Mesothelial cell of epicardium (in vitro differentiated cells): ENCODE measurements around the gene ANAPC7. TPM values are rescaled to one million over a fixed set of nuclear protein-coding genes. Genes with fewer than 3 reads are reported as not detected.
"Not testable (repeated sequence)": the region's sequence is repeated elsewhere in the genome, so short reads cannot be mapped to it uniquely, and the experiment has no call there.

Source experiments
- DNase-seq, 2 experiments: peaks; one replicate each; pipeline ENCODE4 v3.0.0; 2021; ENCODE audit warnings: low spot score in 2 of 2; ENCODE audit not compliant: unreplicated experiment in 2 of 2
- H3K27ac Mint-ChIP-seq: 2 replicates; pipeline ENCODE4 v1.8.0; 2021; ENCODE audit warnings: mixed read lengths
- H3K27me3 Mint-ChIP-seq: 2 replicates; pipeline ENCODE4 v1.8.0; 2021; ENCODE audit warnings: low read depth, mixed read lengths
- H3K36me3 Mint-ChIP-seq: 2 replicates; pipeline ENCODE4 v1.8.0; 2021; ENCODE audit warnings: mixed read lengths
- H3K4me1 Mint-ChIP-seq: 2 replicates; pipeline ENCODE4 v1.8.0; 2021; ENCODE audit warnings: mixed read lengths
- H3K4me3 Mint-ChIP-seq: 2 replicates; pipeline ENCODE4 v1.8.0; 2021; ENCODE audit warnings: mild to moderate bottlenecking, moderate library complexity, mixed read lengths
- H3K9me3 Mint-ChIP-seq: 2 replicates; pipeline ENCODE4 v1.8.0; 2021; ENCODE audit warnings: mixed read lengths
- total RNA-seq: library from RNA; stranded (reverse); gene quantifications from 3 replicates; pipeline ENCODE4 v1.2.1, GENCODE V29; 2021
- TF ChIP-seq, protein P1 (sequence below): fragments of 200-600 bp; sonication (generic); IDR thresholded peaks from one replicate; pipeline ENCODE4 v1.5.0; 2021; ENCODE audit warnings: antibody characterized with exemption; ENCODE audit not compliant: unreplicated experiment

ANAPC7 gene
- total RNA-seq, 1 donor from 2014 or later: 62.8 TPM

DNA sequence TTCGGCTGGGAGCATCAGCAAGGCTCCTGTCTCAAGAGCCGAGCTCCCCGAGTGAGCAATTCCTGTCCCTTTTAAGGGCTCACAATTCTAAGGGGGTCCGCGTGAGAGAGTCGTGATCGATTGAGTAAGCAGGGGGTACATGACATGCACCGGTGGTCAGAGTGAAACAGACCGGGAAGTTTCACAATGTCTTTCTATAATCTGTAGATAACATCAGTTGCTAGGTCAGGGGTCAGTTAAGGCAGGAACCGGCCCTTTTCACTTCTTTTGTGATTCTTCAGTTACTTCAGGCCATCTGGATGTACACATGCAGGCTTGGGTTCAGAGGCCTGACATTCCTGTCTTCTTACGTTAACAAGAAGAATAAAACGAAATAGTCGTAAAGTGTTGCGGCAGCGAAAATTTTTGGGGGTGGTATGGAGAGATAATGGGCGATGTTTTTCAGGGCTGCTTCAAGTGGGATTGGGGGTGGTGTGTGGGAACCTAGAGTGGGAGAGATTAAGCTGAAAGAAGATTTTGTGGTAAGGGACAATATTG, 1.7 kb upstream of the ANAPC7 start:
- not testable (repeated sequence) for H3K4me3 Mint-ChIP-seq, H3K9me3 Mint-ChIP-seq, DNase-seq, H3K27ac Mint-ChIP-seq, H3K36me3 Mint-ChIP-seq
- Mint-ChIP-seq H3K4me1 (peaks cover 10% of the 10 kb centered on the region), H3K27me3 (peaks cover 15% of the 10 kb centered on the region)

DNA sequence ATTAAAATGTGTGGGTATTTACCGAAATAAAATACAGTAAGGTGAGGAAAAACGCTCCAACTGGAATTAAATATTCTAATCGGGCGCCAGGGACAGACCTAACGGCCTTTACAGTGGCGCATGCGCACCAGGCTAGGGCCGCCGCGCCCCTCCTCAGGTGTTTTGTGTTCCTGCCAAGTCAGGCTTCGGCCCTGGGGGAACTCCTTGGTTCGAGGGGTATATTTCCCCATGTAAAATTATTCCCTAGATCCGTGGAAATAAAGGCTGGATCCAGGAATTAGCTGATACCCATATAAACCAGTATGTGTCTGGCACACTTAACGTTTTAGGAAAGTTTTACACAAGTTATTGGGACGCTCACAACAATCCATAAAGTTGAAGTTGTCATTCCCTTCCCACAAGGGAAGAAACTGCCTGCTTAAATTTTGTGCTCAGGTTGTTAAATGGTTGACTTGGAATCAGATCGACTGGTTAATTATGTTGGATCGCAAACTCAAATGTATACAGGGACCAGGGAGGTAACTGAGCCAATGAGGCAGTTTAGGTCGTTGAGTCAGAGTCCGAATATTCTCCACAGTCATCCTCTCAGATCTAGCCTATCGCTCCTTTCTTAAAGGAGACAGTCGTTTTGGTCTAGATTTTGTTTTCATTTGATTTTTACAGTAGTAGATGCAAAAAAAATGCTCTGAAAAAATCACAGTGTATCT, 621 bp upstream of the ANAPC7 start:
- peaks cover 10% of the 10 kb centered on the region for H3K4me1 Mint-ChIP-seq
- peak; percentile 63 to 81 for DNase-seq
- no peaks in the 10 kb centered on the region for H3K9me3 Mint-ChIP-seq
- TF ChIP-seq, protein P1, sequence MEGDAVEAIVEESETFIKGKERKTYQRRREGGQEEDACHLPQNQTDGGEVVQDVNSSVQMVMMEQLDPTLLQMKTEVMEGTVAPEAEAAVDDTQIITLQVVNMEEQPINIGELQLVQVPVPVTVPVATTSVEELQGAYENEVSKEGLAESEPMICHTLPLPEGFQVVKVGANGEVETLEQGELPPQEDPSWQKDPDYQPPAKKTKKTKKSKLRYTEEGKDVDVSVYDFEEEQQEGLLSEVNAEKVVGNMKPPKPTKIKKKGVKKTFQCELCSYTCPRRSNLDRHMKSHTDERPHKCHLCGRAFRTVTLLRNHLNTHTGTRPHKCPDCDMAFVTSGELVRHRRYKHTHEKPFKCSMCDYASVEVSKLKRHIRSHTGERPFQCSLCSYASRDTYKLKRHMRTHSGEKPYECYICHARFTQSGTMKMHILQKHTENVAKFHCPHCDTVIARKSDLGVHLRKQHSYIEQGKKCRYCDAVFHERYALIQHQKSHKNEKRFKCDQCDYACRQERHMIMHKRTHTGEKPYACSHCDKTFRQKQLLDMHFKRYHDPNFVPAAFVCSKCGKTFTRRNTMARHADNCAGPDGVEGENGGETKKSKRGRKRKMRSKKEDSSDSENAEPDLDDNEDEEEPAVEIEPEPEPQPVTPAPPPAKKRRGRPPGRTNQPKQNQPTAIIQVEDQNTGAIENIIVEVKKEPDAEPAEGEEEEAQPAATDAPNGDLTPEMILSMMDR: no peak
- peaks cover 4% of the 10 kb centered on the region for H3K27me3 Mint-ChIP-seq
- H3K4me3 Mint-ChIP-seq: peak overlapping the region; percentile 98
- H3K36me3 Mint-ChIP-seq: peaks cover 12% of the 10 kb centered on the region
- H3K27ac Mint-ChIP-seq: peak overlapping the region; percentile 100

DNA sequence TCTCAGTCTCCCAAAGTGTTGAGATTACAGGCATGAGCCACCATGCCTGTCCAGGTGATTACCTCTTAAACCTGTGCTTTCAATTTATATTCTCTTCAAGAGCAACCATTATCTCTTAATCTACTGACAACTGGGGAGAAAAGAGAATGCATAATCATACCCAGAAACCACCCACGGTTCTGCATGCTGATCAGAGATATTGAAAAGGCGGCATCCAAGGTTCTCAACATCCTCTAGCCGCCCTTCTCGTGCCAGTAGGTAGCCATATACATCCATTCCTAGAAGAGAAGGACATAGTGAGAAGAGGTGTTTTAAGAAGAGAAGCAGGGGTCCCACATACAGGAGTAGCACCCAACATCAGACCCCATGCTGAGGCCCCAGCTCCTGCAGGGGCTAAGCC, 20.8 kb downstream of the ANAPC7 start:
- Mint-ChIP-seq H3K27me3 (no peaks in the 10 kb centered on the region), H3K4me3 (no peak overlapping the region), H3K9me3 (no peaks in the 10 kb centered on the region), H3K27ac (no peak overlapping the region), H3K4me1 (no peaks in the 10 kb centered on the region), H3K36me3 (peaks cover 31% of the 10 kb centered on the region)
- TF ChIP-seq, protein P1: no peak
- no peak for DNase-seq

DNA sequence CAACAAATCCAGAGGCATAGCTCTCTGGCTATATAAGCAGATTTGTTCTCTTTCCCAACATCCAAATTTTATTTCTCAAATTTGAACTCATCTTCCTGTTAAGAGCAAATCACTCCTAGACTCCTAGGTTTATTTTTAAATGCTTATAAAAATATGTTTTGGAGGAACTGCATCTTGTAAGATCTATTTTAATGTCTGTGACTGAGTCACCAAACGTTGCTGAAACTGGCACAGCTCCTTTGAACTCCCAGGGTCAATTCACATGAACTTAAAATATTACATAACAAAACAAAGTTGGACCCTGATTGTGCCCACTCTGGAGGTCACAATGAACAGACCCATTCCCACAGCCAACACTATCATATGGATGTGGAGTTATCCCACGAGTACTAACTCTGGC, 23.9 kb downstream of the ANAPC7 start:
- no peak overlapping the region for H3K4me3 Mint-ChIP-seq
- no peaks in the 10 kb centered on the region for H3K4me1 Mint-ChIP-seq
- H3K27ac Mint-ChIP-seq: no peak overlapping the region
- no peaks in the 10 kb centered on the region for H3K27me3 Mint-ChIP-seq
- no peak for DNase-seq
- no peaks in the 10 kb centered on the region for H3K9me3 Mint-ChIP-seq
- H3K36me3 Mint-ChIP-seq: peaks cover 45% of the 10 kb centered on the region
- TF ChIP-seq, protein P1: no peak

DNA sequence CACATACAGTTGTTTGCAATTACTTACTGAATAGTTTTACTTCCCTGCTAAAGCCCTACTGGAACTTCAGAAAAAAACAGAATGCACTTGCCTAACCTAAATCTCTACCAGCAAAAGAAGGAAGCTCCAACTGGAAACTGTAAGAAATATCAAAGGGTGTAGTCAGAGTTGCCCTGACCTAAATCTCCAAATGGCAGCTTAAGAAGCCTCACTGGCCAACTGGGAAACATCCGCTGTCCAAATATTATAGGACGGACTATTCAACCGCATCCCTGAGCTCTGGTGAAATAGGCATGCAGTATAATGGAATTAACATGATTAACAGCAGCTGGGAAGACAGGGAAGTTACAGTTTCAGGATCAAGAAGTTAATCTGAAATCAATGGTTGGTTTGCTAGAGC, 24.3 kb downstream of the ANAPC7 start:
- no peak overlapping the region for H3K27ac Mint-ChIP-seq
- H3K4me3 Mint-ChIP-seq: no peak overlapping the region
- peaks cover 47% of the 10 kb centered on the region for H3K36me3 Mint-ChIP-seq
- no peak for DNase-seq
- TF ChIP-seq, protein P1: no peak
- no peaks in the 10 kb centered on the region for H3K27me3 Mint-ChIP-seq
- no peaks in the 10 kb centered on the region for H3K9me3 Mint-ChIP-seq
- no peaks in the 10 kb centered on the region for H3K4me1 Mint-ChIP-seq

DNA sequence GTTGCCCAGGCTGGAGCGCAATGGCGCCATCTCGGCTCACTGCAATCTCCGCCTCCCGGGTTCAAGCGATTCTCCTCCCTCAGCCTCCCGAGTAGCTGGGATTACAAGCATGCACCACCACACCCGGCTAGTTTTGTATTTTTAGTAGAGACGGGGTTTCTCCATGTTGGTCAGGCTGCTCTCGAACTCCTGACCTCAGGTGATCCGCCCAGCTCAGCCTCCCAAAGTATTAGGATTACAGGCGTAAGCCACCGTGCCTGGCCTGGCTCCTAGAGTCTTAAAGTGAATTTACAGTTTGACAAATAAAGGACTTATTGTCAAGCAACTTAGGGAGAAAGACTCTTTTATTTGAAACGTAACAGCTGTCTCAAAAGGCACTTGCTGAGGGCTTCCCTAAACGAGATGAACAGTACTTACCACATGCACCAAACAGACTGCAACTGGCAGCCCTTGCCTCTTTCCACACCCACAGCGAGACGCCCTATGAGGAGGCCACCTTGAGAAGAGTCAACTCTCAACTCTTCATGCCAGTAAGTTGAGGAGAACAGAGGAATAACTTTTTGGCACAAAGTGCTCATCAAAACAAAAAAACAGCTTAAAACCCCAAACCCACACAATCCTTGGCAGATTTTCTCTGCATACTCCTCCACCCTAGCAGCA, 25.2 kb downstream of the ANAPC7 start:
- H3K4me1 Mint-ChIP-seq, DNase-seq, H3K9me3 Mint-ChIP-seq, H3K27ac Mint-ChIP-seq, H3K4me3 Mint-ChIP-seq, H3K27me3 Mint-ChIP-seq: not testable (repeated sequence)
- peaks cover 47% of the 10 kb centered on the region for H3K36me3 Mint-ChIP-seq
